Coronary artery (tissue), 2 donors: ENCODE results near the gene PSEN2.

ENCODE experiments used
- DNase-seq: peaks from one replicate; pipeline ENCODE4 v3.0.0-alpha.2; 2017; ENCODE audit warnings: low spot score
- H3K27ac ChIP-seq, 2 donors: fragments of 200-600 bp; sonication (generic); one replicate each; pipeline ENCODE4 v1.5.1; 2016 to 2019
- H3K4me3 ChIP-seq: fragments of 200-600 bp; sonication (generic); 2 replicates; pipeline ENCODE4 v1.5.1; 2016; ENCODE audit warnings: mild to moderate bottlenecking, moderate library complexity
- CTCF ChIP-seq: fragments of 200-600 bp; sonication (generic); IDR thresholded peaks from one replicate; pipeline ENCODE4 v1.5.1; 2019; ENCODE audit warnings: antibody characterized with exemption

The PSEN2 gene

GRCh38 chr1:226943927-226944326 lies 73.5 kb downstream of the PSEN2 start:
- H3K4me3 ChIP-seq, result no peak overlapping the region
- TF ChIP-seq CTCF, result no peak
- no peak for DNase-seq
- no peak overlapping the region for H3K27ac ChIP-seq

GRCh38 chr1:226945106-226945857 lies 74.9 kb downstream of the PSEN2 start:
- no peak for TF ChIP-seq CTCF
- H3K27ac ChIP-seq, result no peak overlapping the region
- DNase-seq, result no peak
- no peak overlapping the region for H3K4me3 ChIP-seq
